A549 treated with dexamethasone at 1 μM for 4 hours (cell line): ENCODE data around the gene LMBR1. TPM values are rescaled to one million over a fixed set of nuclear protein-coding genes. Genes with fewer than 3 reads are reported as not detected.

Experiments used
- total RNA-seq: library from RNA; stranded (reverse); fragments of 200-300 nt; extraction: Qiagen RNA extraction; gene quantifications from 5 replicates; pipeline ENCODE4 v1.2.3, GENCODE V29; 2022

The LMBR1 gene
- 24.4 to 40.4 TPM (median 36.6 TPM) in 5 replicates for total RNA-seq

GRCh38 chr7:156892821-156893706 is at the start of gene LMBR1:
Gene LMBR1, minus strand, starts transcription at chr7:156893183. Its CDS starts 190 bp downstream, at chr7:156892993.

GRCh38 chr7:156640257-156640948 is 252.6 kb downstream of the LMBR1 start, which contains the start of gene RNF32:
Gene RNF32, plus strand, starts transcription at chr7:156640774. Its CDS starts 3,104 bp downstream, at chr7:156643878.

Other genes with a start within 250 kb of the LMBR1 start
- gene NOM1, start 56.5 kb upstream of the LMBR1 start, total RNA-seq = 15.7 to 20.5 TPM (median 19.0 TPM) in 5 replicates
- gene MNX1, start 117.5 kb upstream of the LMBR1 start, total RNA-seq = 2.8 to 4.8 TPM (median 4.2 TPM) in 5 replicates
- 61.4 to 74.3 TPM (median 68.2 TPM) in 5 replicates for gene UBE3C, start 245.7 kb upstream of the LMBR1 start, total RNA-seq